ENCODE measurements around the gene SCT.

SCT gene

DNA sequence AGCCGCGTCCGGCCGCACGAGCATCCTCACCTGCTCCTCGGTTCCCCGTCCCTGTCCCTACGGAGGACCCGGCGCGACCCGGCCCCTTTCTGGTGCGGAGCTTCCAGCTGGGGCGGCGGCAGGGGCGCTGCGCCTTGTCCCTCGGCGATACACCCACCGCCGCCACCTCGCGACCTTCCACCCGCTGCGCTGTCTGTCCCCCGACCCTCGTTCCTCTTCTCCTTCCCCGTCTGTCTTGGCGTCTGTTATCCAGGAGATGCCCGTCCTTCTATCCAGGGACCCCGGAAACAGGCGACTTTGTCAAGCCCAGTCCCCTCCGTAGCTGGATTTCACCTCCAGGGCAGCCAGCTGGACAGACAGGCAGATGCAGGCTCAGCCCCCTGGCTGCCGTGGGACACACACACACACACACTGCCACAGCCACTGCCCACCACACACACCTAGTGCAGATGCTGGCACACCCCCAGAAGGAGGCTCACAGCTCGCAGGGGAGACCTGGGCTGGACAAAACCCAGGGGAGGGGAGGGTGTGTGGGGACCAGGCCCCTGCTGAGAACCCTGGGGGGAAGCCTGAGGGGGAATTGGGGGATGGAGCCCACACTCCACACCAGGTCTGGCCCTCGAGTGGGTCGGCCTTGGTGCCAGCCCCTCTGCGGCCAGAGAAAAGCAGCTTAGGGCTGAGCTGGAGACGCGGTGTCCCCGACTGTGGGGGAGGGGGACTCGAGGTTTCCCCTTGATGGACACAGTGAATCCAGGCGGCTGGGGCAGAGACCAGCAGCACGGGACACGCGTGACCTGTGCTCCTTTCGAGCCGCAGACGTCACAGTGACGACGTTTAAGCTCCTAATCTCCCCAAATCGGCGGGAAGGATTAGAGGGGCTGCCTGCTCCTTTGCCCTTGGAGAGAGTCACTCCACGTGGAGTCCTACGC lies 10.9 kb upstream of the SCT start:
- H3K4me3 Mint-ChIP-seq, result peak overlapping the region; percentile 61 to 76

GRCh38 chr11:637333-637592 lies 10.3 kb upstream of the SCT start:
- no peak for DNase-seq
- no peak for ATAC-seq (replicated peaks)
- H3K4me3 Mint-ChIP-seq, result peak overlapping the region; percentile 61 to 76
- H3K9me3 Mint-ChIP-seq, result no peaks in the 10 kb centered on the region
- H3K27me3 Mint-ChIP-seq, result peaks cover 28 to 42% of the 10 kb centered on the region in 2 donors
- peaks cover 12 to 16% of the 10 kb centered on the region in 2 donors for H3K36me3 Mint-ChIP-seq
- peaks cover 10 to 16% of the 10 kb centered on the region in 2 donors for H3K4me1 Mint-ChIP-seq
- no peak overlapping the region for H3K27ac Mint-ChIP-seq

More for the DNA sequence above, 10.9 kb upstream of the SCT start:
- DNase-seq (no peak), ATAC-seq (replicated peaks) (no peak)
- H3K36me3 Mint-ChIP-seq, result peaks cover 15 to 16% of the 10 kb centered on the region in 2 donors
- H3K27me3 Mint-ChIP-seq, result peaks cover 28 to 42% of the 10 kb centered on the region in 2 donors
- H3K4me1 Mint-ChIP-seq, result peaks cover 10 to 16% of the 10 kb centered on the region in 2 donors
- no peaks in the 10 kb centered on the region for H3K9me3 Mint-ChIP-seq
- peak overlapping the region; percentile 25 for H3K27ac Mint-ChIP-seq

DNA sequence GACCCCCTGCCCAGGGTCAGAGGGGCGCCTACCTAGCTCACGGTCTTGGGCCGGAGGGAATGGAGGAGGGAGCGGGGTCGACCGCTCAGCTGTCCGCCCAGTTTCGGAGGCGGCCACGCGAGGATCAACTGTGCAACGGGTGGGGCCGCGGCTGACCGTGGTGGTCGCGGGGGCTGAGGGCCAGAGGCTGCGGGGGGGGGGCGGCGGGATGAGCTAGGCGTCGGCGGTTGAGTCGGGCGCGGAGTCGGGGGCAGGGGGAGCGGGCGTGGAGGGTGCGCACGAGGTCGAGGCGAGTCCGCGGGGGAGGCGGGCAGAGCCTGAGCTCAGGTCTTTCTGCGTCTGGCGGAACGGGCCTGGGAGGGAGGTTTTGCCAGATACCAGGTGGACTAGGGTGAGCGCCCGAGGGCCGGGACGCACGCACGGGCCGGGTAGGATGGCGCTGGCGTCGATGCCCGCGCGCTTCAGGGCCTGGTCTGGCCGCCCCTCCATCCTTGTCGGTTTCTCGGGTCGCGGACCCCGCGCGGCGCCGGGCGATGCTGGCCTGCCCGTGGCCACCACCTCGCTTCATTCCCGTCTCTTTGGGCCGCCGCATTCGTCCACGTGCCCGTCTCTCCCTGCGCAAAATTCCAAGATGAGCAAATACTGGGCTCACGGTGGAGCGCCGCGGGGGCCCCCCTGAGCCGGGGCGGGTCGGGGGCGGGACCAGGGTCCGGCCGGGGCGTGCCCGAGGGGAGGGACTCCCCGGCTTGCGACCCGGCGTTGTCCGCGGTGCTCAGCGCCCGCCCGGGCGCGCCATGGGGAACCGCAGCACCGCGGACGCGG lies 9.7 kb upstream of the SCT start, which contains the start of gene DRD4:
TSS of gene DRD4 (plus strand) at position 759 of the 822 bp plus-strand sequence. CDS start at position 795, 36 bp downstream.
- H3K27me3 Mint-ChIP-seq, result peaks cover 28 to 42% of the 10 kb centered on the region in 2 donors
- peak within 1 kb of the TSS; percentile 61 to 76 for H3K4me3 Mint-ChIP-seq

DNA sequence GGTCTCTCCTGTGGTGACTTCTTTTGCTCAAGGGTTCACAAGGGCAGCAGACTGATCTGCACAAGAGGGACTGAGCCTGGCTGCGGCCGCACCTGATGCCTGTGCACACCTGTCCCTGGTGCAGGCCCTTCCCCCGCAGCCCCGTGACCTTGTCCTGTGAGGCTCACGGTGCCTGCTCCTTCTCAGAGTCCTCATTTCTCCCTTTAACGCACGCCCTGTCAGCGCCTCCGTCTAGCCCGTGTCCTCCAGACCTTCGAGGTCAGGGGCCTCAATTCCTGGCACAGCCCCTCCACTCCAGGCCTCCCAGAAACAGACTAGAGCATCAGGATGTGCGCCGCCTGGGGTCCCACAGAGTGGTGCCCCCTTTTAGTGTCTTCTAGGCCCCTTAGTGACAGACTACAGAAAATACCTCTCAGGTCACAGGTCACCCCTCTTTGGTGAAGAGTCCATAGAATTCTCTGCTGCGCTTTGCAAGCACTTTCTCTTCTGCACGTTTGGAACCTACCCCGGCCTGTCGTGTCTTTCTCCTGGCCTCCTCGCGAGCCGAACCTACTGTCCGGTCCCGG lies 9.0 kb upstream of the SCT start:
- DNase-seq (no peak), ATAC-seq (replicated peaks) (no peak)
- Mint-ChIP-seq H3K4me1 (peaks cover 10 to 16% of the 10 kb centered on the region in 2 donors), H3K27ac (no peak overlapping the region), H3K36me3 (peaks cover 8 to 9% of the 10 kb centered on the region in 2 donors), H3K4me3 (peak overlapping the region; percentile 6 to 17), H3K27me3 (peaks cover 28 to 42% of the 10 kb centered on the region in 2 donors), H3K9me3 (no peaks in the 10 kb centered on the region)

More for the DNA sequence above, 9.7 kb upstream of the SCT start, which contains the start of gene DRD4:
- Mint-ChIP-seq H3K4me1 (peaks cover 10 to 16% of the 10 kb centered on the region in 2 donors), H3K36me3 (peaks cover 8 to 12% of the 10 kb centered on the region in 2 donors), H3K9me3 (no peaks in the 10 kb centered on the region), H3K27ac (peak within 1 kb of the TSS; percentile 25)
- ATAC-seq (replicated peaks), result peak in 1 of 2 donors; percentile 17
- no peak for DNase-seq

GRCh38 chr11:630871-631270 lies 3.9 kb upstream of the SCT start:
- H3K27me3 Mint-ChIP-seq, result peaks cover 22 to 29% of the 10 kb centered on the region in 2 donors
- H3K9me3 Mint-ChIP-seq, result no peaks in the 10 kb centered on the region
- no peak overlapping the region for H3K4me3 Mint-ChIP-seq
- peaks cover 14 to 30% of the 10 kb centered on the region in 2 donors for H3K4me1 Mint-ChIP-seq
- no peak overlapping the region for H3K27ac Mint-ChIP-seq
- DNase-seq (no peak), ATAC-seq (replicated peaks) (no peak)
- H3K36me3 Mint-ChIP-seq, result peaks cover 6 to 15% of the 10 kb centered on the region in 2 donors

DNA sequence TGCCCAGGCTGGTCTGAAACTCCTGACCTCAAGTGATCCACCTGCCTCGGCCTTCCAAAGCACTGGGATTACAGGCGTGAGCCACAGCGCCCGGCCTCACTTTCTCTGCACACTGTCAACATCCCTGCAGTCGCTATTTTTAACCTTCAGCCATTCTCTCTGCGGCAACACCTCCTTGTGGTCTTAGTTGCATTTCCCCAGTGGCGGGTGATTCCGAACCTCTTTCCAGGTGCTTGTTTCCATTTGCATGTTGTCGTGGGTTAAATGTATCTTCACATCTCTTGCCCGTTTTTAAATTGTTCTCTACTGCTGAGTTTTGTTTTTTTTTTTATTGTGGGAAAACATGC lies 2.2 kb upstream of the SCT start:
- DNase-seq, result no peak
- H3K27ac Mint-ChIP-seq, result no peak overlapping the region
- peak; percentile 47 to 51 for ATAC-seq (replicated peaks)
- peaks cover 6 to 13% of the 10 kb centered on the region in 2 donors for H3K36me3 Mint-ChIP-seq
- H3K9me3 Mint-ChIP-seq, result no peaks in the 10 kb centered on the region
- peaks cover 14 to 30% of the 10 kb centered on the region in 2 donors for H3K4me1 Mint-ChIP-seq
- peak overlapping the region; percentile 10 to 36 for H3K4me3 Mint-ChIP-seq
- peaks cover 22 to 40% of the 10 kb centered on the region in 2 donors for H3K27me3 Mint-ChIP-seq

- Mint-ChIP-seq H3K27me3 (peaks cover 28 to 46% of the 10 kb centered on the region in 2 donors), H3K4me3 (peak overlapping the region; percentile 53 to 57), H3K36me3 (peaks cover 13 to 18% of the 10 kb centered on the region in 2 donors), H3K9me3 (no peaks in the 10 kb centered on the region), H3K4me1 (peaks cover 14 to 30% of the 10 kb centered on the region in 2 donors), H3K27ac (peak overlapping the region; percentile 38)
- DNase-seq, result no peak
- no peak for ATAC-seq (replicated peaks)
Observed at GRCh38 chr11:628056-628455, 1.1 kb upstream of the SCT start.

DNA sequence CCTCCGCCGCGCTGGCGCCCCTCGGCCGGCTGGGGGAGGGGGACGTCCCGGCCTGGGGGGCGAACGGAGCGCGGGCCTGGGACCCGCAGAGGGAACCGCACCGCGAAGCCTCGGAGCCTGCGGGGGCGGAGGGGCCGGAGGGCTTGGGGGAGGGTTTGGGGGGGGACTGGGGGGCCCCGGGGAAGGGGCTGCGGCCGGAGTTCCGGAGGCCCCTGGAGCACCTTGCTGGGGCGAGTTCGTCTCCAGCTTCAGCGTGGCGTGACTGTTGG lies 261 bp upstream of the SCT start:
- Mint-ChIP-seq H3K9me3 (no peaks in the 10 kb centered on the region), H3K27me3 (peaks cover 28 to 47% of the 10 kb centered on the region in 2 donors), H3K4me1 (peaks cover 14 to 30% of the 10 kb centered on the region in 2 donors), H3K36me3 (peaks cover 14 to 17% of the 10 kb centered on the region in 2 donors), H3K27ac (no peak overlapping the region), H3K4me3 (no peak overlapping the region)
- DNase-seq, result no peak
- ATAC-seq (replicated peaks), result no peak

DNA sequence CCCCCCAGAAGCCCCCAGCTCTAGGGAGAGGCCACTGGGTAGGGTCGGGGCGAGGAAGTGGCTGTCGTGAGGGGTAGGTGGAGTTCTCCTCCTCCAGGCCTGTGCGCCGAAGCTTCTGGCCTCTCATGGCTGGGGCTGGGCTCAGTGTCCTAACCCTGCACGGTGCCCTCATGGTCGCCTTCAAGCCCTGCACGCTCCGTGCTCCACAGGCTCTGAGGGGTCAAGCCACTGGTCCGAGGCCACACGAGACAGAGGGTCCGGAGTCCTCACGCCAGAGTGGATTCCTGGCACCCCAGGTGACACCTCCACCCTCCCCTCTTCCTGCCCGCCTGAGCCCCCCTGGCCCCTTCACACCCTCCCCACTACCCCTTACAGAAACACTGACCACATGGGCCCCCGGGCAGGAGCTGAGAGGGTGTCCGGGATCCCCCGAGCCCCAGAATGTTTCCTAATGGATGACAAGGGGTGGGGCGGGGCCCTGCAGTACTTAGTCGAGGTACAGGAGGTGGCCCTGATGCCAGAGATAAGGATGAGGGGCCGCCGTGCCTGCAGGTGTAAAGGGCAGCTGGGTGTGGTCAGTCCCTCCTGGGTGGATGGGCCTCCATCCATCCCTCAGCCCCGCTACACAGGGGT lies 1.2 kb downstream of the SCT start:
- Mint-ChIP-seq H3K27me3 (peaks cover 28 to 47% of the 10 kb centered on the region in 2 donors), H3K36me3 (peaks cover 14 to 20% of the 10 kb centered on the region in 2 donors), H3K9me3 (no peaks in the 10 kb centered on the region), H3K27ac (no peak overlapping the region), H3K4me1 (peaks cover 15 to 30% of the 10 kb centered on the region in 2 donors), H3K4me3 (no peak overlapping the region)
- ATAC-seq (replicated peaks) (no peak), DNase-seq (no peak)

DNA sequence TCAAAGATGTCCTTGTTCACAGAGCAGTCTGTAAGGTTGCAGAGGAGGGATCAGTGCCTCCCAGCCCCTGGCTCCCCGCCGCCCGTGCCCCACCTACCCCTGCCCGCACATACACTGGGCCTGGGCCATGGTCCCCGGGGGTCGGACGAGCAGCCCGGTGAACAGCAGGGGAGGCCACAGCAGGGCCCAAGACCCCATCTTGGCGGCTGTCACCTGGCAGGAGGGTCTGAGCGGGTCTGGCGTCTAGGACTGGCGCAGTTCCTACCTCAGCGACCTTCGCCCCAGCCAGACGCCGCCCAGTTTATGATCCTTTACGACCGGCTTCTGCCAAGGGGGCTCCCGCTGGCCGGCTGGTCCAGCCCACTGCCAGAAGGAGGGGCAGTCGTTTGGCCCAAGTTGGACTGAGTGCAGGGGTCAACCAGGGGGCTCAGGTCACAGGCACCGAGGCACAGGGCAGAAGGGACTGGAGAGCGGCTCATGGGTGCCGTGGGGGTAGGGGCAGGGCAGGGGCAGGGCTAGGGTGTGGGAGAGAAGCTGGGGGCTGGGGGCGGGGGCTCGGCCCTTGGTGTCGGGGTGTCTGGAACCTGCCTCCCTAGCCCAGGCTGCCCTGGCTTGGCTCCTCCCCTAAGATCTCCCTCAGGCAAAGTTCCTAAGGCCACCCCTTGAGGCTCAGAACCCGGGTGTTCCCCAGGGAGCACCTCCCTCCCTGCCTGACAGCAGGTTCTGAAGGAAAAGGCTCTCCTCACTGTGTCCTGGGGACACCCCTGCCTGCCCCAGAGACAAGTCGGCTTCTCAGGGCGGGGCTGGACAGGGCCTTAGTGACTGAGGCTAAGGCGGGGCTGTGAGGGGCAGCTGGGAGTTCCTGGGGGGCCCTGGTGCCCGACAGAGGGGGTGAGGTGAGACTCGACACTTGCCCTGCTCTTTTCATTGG lies 2.0 kb downstream of the SCT start, which contains the start of gene CDHR5:
TSS of gene CDHR5 (minus strand) at position 251 of the 931 bp plus-strand sequence. CDS start at position 198, 53 bp downstream.
- Mint-ChIP-seq H3K27me3 (peaks cover 28 to 47% of the 10 kb centered on the region in 2 donors), H3K4me1 (peaks cover 15 to 30% of the 10 kb centered on the region in 2 donors), H3K36me3 (peaks cover 14 to 20% of the 10 kb centered on the region in 2 donors), H3K9me3 (no peaks in the 10 kb centered on the region), H3K27ac (no peak within 1 kb of the TSS), H3K4me3 (no peak within 1 kb of the TSS)
- DNase-seq (no peak), ATAC-seq (replicated peaks) (no peak)

GRCh38 chr11:623999-624704 lies 2.8 kb downstream of the SCT start:
- H3K9me3 Mint-ChIP-seq, result no peaks in the 10 kb centered on the region
- DNase-seq (no peak), ATAC-seq (replicated peaks) (no peak)
- peaks cover 12 to 24% of the 10 kb centered on the region in 2 donors for H3K4me1 Mint-ChIP-seq
- peaks cover 14 to 20% of the 10 kb centered on the region in 2 donors for H3K36me3 Mint-ChIP-seq
- no peak overlapping the region for H3K4me3 Mint-ChIP-seq
- peaks cover 24 to 47% of the 10 kb centered on the region in 2 donors for H3K27me3 Mint-ChIP-seq
- H3K27ac Mint-ChIP-seq, result no peak overlapping the region

DNA sequence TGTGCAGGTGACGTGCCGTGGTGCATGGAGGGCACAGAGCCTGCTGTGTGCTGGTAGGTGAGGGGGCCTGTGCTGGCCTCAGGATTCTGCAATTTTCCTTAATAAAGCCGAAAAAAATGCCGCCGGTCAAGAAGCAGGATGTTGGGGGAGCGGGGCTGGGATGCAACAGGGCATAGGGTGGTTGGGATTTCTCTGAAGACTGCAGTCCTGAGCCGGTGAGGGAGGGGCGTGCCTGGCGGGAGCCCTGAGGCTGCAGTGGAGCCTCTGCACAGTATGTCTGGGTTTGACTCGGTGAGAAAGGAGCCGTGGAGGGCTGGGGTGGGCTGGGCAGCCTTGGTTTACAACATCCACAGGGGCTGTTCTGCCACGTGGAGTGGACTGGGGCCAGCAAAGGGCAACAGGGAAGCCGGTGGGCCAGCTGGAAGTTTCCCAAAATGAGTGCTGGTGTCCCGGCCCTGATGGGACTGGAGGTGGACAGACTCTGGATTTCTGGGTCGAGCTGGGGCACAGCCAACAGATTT lies 3.6 kb downstream of the SCT start:
- no peak for ATAC-seq (replicated peaks)

More for the DNA sequence above, 3.6 kb downstream of the SCT start:
- Mint-ChIP-seq H3K4me3 (no peak overlapping the region), H3K9me3 (no peaks in the 10 kb centered on the region), H3K4me1 (peaks cover 7 to 17% of the 10 kb centered on the region in 2 donors), H3K27ac (peak overlapping the region; percentile 69), H3K27me3 (peaks cover 16 to 42% of the 10 kb centered on the region in 2 donors), H3K36me3 (peaks cover 11 to 23% of the 10 kb centered on the region in 2 donors)
- DNase-seq, result no peak

All from stimulated activated naive B cell treated with anti-CD40 and anti-IgM and Interleukin-4, amounts not matched to agents 10 μg/mL and 1 μg/mL and 100 μg/mL, for 72 hours (primary cell).